Gastrocnemius medialis (tissue), 4 donors: ENCODE measurements around the gene CDC42BPG.
A peak's percentile ranks its signal among the peaks of the same experiment; 100 is the strongest.

Experiments used
- POLR2A ChIP-seq, 2 donors: fragments of 450-650 bp; IDR thresholded peaks; one replicate each; pipeline ENCODE4 v1.6.1; 2017; ENCODE audit warnings: antibody characterized with exemption in 2 of 2, mild to moderate bottlenecking in 2 of 2, moderate library complexity in 2 of 2
- TF ChIP-seq, protein P1 (sequence below), 5 experiments: fragments of 450-650 bp in 3 of 5; fragments of 200-600 bp in 2 of 5; sonication (generic) in 2 of 5; IDR thresholded peaks in 4 of 5; conservative IDR thresholded peaks in 1 of 5; 1 replicate in 4 of 5; 2 replicates in 1 of 5; pipeline ENCODE4 v1.5.1; 2016 to 2019; ENCODE audit warnings: antibody characterized with exemption in 5 of 5, mild to moderate bottlenecking in 3 of 5, moderate library complexity in 3 of 5

DNA sequence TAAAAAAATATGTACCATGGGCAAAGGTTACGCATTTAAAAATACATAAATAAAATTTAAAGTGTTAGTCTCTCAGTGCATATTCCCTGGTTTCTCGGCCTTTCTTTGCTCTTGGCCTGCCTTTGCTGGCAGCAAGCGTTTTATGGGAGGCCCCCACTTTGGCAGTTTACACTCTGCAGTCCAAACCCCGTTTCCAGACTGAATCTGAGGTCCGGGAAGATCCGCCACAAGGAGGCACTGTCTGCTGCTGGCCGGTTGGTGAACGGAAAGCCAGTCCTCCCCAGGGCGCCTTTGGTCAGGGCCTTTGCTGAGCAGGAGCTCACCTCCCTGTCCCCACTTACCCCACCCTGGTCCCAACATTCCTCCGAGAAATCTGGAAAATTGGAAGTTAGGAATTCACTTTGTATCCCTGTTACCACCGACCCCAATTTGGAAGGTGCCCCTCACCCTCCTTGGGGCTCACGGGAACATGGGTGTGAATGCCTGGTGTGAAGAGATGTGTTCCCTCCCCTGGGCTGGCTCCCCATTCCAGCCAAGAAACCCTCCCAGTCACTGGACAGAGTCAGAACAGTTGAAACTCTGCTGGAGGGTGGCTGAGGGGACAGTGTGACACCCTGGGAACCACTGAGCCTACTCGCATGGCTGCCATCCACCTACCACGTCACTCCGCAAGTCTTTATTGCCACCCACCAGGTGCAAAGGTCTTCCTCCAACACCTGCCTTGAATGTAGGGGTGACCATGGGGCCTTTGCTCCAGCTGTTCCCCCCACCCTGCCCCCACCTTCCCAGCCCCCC, 56.7 kb downstream of the CDC42BPG start:
- TF ChIP-seq, protein P1, sequence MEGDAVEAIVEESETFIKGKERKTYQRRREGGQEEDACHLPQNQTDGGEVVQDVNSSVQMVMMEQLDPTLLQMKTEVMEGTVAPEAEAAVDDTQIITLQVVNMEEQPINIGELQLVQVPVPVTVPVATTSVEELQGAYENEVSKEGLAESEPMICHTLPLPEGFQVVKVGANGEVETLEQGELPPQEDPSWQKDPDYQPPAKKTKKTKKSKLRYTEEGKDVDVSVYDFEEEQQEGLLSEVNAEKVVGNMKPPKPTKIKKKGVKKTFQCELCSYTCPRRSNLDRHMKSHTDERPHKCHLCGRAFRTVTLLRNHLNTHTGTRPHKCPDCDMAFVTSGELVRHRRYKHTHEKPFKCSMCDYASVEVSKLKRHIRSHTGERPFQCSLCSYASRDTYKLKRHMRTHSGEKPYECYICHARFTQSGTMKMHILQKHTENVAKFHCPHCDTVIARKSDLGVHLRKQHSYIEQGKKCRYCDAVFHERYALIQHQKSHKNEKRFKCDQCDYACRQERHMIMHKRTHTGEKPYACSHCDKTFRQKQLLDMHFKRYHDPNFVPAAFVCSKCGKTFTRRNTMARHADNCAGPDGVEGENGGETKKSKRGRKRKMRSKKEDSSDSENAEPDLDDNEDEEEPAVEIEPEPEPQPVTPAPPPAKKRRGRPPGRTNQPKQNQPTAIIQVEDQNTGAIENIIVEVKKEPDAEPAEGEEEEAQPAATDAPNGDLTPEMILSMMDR (IDR thresholded peaks at IDR 0.05 in 4 of 5, conservative IDR thresholded peaks at IDR 0.05 in 1 of 5): peak in 4 of 5 experiments; percentile 43 to 67 (median 48)
- no peak for TF ChIP-seq POLR2A (IDR thresholded peaks at IDR 0.05)
